Measurements from ENCODE around the gene SLC9A7.
"Not testable (repeated sequence)": the region's sequence is repeated elsewhere in the genome, so short reads cannot be mapped to it uniquely, and the experiment has no call there.

The SLC9A7 gene

DNA sequence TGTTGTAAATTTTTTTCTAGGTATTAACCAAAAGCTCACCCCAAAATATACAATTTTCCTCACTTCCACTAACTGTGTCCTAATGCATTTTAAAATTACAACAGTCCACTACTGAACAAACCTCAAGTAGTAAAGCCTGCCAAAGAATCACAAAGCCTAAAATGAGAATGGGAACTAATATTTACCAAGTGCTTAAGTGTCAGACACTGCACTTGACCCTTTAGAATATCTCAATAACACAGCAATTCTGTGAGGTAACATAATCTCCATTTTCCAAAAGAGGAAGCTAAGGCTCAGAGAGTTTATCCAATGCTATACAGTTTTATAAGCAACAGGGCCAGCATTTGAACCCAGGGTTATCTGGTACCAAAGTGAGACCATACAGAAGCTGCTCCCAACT is 4.9 kb downstream of the SLC9A7 start:
- no peak for DNase-seq

DNA sequence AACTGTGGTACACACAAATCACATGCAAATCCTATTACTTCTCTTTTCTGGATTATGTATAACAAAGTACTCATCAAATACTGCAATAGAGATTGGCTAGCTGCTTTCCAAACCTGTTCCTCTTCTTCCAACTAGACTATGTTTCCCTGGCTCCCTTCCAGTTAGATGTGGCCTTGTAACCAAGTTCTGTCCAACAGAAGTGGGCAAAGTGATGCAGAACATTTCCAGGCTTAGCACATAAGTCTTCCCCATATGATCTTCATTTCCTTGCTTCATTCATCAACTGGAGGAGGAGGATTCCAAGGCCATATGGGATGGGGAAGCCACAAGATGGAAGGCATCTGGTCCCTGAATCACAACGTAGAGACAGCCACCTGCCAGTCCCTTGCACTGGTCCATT is 8.0 kb downstream of the SLC9A7 start:
- no peak for DNase-seq

DNA sequence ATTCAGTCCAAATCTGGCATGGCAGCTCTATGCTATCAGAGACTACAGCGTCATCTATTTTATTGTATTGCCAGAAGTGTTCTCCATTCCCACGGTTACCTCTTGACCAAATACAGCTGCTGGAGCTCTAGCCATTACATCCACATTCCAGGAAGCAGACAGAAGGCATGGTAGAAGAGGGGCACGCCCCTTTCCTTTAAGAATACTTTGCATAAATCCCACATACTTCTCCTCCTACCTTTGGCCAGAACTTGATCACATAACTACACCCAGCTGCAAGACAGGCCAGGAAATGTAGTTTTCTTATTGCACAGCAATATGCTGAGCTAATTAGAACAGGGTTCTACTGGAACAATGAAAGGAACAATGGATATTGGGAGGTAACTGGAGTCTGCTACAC is 14.9 kb downstream of the SLC9A7 start:
- DNase-seq: no peak

- DNase-seq: no peak
These were observed 15.9 kb downstream of the SLC9A7 start for GRCh38 chrX:46743046-46743445.

DNA sequence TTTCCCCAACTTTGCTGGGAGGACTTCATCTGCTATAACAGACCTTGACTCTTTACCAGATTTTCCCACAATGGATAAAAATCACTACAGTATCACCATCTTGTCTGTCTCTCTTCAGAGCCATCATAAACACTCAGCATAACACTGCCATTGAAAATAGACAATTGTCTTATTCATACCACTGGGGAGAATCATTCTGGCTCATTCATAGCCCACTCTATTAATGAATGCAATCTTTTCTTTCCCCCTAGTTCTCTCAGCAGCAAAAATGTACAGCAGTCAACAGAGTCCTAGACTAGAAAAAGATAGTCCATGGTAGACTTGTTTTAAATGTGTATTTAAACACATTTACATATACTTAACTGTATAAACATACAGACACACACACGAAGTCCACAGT is 19.2 kb downstream of the SLC9A7 start:
- no peak for DNase-seq

DNA sequence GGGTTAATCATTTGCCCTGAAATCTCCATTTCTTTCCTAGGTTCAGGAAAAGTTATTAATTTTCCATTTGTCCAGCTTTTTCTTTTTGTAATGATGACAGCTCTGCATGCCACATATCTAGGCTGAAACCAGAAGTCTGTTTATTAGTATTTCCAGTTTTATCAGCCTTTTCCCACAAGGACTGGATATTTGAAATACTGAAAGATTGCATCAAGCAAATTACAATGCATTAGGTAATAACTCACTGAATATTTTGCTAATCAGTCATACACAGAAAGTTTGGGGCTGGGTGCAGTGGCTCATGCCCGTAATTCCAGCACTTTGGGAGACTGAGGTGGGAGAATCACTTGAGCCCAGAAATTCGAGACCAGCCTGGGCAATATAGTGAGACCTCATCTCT is 21.5 kb downstream of the SLC9A7 start:
- DNase-seq: no peak

DNA sequence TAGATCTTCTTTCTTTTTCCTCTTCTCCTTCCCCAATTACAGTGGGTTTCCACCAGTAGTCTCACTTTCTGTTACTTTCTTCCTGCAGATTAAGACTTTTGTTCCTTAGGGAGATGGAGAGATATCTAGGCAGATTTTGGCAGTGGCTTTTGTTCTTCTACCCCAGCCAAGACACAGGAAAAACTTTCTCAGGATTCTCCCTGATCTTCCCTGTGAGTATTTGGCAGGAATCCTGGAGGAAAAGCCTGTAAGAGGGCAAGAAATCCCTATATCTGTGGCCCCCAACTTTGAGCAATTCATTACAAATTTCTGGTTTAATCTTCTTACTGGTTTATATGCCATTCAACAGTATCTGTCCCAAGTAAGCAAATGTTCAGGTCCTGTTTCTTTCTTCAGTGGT is 21.9 kb downstream of the SLC9A7 start:
- DNase-seq: no peak

DNA sequence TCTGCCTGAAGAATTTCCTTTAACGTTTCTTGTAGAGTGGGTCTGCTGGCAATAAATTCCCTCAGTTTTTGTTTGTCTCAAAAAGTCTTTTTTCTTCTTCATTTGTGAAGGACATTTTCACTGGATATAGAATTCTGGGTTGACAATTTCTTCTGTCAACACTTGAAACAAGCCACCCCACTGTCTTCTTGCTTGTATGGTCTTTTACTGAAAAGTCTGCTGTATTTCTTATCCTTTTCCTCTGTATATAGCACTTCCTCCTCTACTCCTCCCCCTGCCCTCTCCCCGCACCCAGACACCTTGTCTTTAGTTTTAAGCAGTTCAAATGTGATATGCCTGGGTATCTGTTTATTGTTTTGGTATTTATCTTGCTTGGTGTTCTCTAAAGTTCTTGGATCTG is 23.3 kb downstream of the SLC9A7 start:
- DNase-seq: no peak

DNA sequence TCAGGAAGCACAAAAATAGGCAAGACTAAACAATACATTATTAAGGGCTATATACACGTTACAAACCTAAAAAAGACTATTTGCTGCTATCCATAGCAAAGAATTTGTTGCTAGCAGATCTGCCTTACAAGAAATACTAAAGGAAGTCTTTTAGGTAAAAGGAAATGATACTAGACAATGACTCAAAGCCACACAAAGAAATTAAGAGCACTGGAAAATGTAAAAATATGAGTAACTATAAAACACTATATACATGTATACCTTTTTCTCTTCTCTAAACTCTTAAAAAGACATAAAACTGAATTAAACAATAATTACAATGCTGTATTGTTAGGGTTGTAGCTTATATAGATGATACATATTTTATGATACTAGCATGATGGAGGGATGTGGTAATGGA is 25.7 kb downstream of the SLC9A7 start:
- no peak for DNase-seq

GRCh38 chrX:46730765-46731164 is 28.2 kb downstream of the SLC9A7 start:
- no peak for DNase-seq

DNA sequence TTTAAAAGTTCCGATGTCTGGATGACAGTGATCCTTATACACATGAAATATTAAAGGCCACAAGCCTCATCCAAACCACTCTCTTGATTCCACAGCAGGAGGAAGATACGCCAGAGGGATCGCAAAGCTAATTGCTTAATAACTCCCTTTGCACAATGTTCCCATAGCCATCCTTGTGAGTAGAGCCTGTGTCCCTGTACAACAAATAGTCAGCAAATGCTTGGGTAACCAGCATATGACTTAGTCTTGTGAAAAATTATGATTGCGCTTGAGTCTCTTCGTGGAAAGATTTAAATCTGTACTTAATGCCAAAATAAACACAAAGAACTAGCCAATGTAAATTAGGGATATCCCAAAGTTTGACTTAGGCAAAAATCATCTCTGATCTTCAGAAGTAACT is 31.5 kb downstream of the SLC9A7 start:
- no peak for DNase-seq

DNA sequence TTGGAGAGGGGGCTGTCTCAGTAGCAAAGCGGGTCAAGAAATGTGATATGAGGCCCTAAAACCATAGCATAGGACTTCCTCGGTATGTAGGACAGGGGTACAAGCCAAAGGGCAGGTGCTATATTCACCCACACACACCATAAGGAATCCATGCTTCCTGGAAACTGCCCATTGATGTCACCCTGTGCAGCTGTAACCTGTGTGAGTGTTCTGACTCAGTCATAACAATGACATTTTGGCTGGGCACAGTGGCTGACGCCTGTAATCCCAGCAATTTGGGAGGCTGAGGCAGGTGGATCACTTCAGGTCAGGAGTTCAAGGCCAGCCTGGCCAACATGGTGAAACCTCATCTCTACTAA is 35.4 kb downstream of the SLC9A7 start:
- DNase-seq: not testable (repeated sequence)

- no peak for DNase-seq
These were observed 36.0 kb downstream of the SLC9A7 start for GRCh38 chrX:46722742-46723568.

DNA sequence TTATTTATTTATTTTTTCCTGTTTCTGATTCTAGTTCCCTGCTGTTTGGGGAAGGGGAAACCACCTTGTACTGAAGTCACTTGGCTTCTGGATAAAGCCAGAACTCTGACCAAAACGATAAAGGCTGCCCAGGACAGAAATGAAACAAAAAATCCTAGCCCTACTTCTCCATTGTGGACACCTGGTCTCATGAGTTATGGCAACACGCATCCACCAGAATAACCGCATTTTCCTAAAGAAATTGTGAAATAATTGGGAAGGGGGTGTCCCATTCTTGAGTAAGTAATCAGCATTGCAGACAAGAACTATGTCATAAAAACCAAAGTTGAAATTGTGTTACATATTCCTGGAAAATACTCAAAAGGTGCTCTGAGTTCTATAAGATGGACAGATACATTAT is 42.1 kb downstream of the SLC9A7 start:
- DNase-seq: no peak

DNA sequence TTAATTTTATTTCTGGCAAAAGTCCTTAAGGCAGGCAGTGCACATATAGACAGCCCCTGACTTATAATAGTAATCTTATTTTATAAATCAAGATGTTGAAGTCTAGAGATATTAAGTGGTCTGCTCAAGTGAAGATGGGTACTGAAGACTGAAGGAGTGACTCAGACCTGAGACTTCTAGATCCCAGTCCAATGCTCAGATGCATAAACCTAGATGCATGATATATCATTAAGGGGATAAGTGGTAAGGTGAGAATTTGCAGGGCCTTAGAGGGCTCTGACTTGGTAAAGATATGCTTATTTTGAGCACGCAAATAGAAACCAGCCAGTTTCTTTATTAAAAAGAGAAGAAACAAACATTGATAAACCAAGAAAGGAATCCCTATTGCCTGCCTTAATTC is 42.9 kb downstream of the SLC9A7 start:
- no peak for DNase-seq

DNA sequence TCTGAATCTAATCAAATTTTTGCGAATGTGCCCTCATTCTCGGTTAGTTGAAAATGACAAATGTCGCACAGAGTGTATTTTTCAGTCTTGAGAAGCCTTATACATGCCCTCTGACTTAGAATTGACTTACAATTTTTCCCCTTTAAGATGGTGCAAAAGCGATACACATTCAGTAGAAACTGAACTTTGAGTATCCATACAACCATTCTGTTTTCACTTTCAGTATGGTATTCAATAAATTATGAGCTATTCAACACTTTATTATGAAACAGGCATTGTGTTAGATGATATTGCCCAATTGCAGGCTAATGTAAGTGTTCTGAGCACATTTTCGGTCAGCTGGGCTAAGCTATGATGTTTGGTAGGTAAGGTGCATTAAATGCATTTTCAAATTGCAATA is 43.4 kb downstream of the SLC9A7 start:
- DNase-seq: no peak

- no peak for DNase-seq
These were observed 45.0 kb downstream of the SLC9A7 start for GRCh38 chrX:46713672-46714490.

- DNase-seq: no peak
These were observed 46.2 kb downstream of the SLC9A7 start for GRCh38 chrX:46712764-46713163.

DNA sequence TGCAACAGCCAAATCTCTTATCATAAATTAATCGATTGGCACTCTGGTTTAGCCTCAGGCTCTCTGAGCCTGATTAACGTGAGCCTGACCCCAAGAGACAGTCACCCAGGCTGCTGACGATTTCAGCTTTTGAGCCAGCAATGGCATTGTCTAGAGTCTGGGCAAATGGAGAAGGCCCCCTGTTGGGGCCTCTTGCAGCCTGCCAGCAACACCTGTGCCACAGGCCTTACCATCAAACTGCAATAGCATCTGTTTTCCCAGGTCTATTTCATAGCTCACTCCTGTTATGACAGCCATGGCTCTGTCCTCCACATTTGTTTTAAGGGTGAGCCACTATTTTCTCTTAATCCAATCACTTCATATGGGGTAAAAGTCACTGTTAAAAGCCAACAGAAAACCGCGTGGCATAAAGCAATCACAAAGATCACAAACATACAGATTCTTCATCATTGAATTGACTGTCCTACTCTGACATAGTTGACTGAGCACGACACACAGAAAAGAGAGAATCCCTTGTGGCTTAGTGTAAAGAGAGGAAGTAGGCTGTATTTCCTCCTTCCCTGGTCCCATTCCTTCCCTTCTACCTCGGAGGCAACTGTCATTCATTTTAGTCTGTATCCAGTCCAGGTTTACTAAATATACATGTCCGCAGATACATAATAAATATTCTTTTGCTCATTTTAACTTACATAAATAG is 47.8 kb downstream of the SLC9A7 start:
- DNase-seq: no peak

GRCh38 chrX:46710425-46710824 is 48.5 kb downstream of the SLC9A7 start:
- DNase-seq: no peak

DNA sequence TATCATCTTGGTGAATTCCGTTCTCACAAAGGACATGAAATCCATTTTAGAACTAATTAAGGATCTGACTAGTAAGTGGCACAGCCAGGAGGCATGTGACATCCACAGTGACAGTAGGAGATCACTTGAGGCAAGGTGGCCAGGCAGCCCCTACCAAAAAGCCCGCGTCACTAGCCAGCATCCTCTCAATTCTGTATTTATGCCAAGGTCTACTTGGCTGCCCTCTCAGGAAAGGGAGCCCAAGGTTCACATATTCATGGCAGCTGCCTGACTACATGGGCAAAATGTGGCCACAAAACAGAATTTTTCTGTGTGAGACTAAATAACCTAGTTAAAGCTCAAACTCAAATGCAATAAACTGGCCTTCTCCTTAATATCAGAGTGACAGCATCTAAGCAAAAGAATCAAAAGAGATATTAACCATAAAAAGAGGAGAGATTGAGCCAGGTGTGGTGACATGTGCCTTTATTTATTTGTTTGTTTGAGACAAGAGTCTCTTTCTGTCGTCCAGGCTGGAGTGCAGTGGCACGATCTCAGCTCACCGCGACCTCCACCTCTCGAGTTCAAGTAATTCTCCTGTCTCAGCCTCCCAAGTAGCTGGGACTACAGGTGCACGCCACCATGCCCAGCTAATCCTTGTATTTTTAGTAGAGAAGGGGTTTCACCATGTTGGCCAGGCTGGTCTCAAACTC is 51.5 kb downstream of the SLC9A7 start:
- no peak for DNase-seq

- no peak for DNase-seq
These were observed 54.0 kb downstream of the SLC9A7 start for GRCh38 chrX:46704767-46705386.

- no peak for DNase-seq
These were observed 54.9 kb downstream of the SLC9A7 start for GRCh38 chrX:46703980-46704379.

All from GOT3 (cell line).